Stimulated activated CD4-positive, alpha-beta T cell treated with anti-CD3 and anti-CD28 coated beads, Interleukin-12 subunit alpha, Interleukin-12 subunit beta, amount 100 ng/mL, for 48 hours (primary cell): ENCODE results near the gene TRIM62.

Experiments used
- DNase-seq, 3 donors: peaks; one replicate each; pipeline ENCODE4 v3.0.0-alpha.2; 2020; ENCODE audit warnings: low read depth in 2 of 3, low spot score in 1 of 3

The TRIM62 gene

GRCh38 chr1:33181921-33182341, at the start of gene TRIM62:
Gene TRIM62, minus strand, starts transcription at chr1:33182043. Its CDS starts 611 bp downstream, at chr1:33181432.
- DNase-seq: peak; percentile 22 to 69 (median 52)

GRCh38 chr1:33231166-33231565, 49.3 kb upstream of the TRIM62 start:
- no peak for DNase-seq

- no peak for DNase-seq
These were observed 47.2 kb upstream of the TRIM62 start for GRCh38 chr1:33228935-33229487.

DNA sequence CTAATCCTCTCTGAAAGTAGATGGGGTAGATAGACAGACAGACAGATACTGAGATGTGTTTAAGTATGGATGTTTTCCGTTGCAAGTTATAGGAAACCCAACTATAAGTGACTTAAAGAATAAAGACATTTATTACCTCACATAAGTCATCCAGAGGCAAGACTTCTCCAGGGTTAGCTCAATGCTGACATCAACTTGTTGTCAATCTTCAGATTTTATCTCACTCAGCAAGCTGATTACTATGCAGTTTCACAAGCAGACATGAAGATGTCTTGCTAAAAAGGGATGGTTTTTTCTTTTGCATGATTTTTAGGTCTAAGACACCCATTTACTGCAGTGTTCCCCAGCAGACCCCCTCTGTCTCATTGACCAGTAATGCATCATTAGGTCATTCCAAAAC, 43.7 kb upstream of the TRIM62 start:
- DNase-seq: no peak

- DNase-seq: no peak
These were observed 42.4 kb upstream of the TRIM62 start for GRCh38 chr1:33224166-33224707.

GRCh38 chr1:33222381-33222780, 40.5 kb upstream of the TRIM62 start:
- DNase-seq: no peak

GRCh38 chr1:33221385-33221758, 39.5 kb upstream of the TRIM62 start:
- DNase-seq: no peak

GRCh38 chr1:33220676-33221384, 39.0 kb upstream of the TRIM62 start:
- no peak for DNase-seq

- DNase-seq: no peak
These were observed 38.2 kb upstream of the TRIM62 start for GRCh38 chr1:33219886-33220661.

- DNase-seq: no peak
These were observed 30.1 kb upstream of the TRIM62 start for GRCh38 chr1:33211972-33212371.

DNA sequence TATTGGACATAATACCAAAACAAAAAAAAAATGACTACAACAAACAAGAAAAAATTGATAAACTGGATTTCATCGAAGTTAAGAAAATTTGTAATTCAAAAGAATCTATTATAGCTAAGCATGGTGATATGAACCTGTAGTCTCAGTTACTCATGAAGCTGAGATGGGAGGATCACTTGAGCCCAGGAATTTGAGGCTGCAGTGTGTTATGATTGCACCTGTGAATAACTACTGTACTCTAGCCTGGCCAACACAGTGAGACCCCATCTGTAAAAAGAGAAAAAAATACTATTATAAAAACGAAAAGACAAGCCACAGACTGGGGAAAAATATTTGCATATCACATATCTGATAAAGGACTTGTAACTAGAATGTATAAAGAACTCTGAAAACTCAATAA, 24.5 kb upstream of the TRIM62 start:
- no peak for DNase-seq

GRCh38 chr1:33195556-33195955, 13.7 kb upstream of the TRIM62 start:
- DNase-seq: no peak

GRCh38 chr1:33191731-33192275, 10.0 kb upstream of the TRIM62 start:
- no peak for DNase-seq

DNA sequence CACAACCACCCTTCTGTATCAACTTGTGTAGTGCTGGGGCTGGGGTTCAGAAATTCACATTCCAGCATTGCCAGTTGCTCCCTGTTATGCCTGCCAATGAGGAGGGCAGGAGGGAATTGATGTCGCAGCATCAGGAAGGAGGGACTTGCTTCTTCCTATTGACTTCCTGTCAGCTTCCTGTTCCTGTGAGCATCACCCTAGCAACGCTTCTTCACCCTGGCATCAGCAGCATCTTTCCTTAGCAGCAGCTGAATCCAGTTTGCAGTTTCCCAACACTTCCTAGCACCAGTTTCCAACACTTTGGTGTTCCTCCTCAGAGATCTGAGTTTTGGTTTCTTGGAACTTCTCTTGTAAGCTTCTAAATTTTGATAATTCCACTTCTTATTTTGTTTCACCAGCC, 8.9 kb upstream of the TRIM62 start:
- DNase-seq: no peak

DNA sequence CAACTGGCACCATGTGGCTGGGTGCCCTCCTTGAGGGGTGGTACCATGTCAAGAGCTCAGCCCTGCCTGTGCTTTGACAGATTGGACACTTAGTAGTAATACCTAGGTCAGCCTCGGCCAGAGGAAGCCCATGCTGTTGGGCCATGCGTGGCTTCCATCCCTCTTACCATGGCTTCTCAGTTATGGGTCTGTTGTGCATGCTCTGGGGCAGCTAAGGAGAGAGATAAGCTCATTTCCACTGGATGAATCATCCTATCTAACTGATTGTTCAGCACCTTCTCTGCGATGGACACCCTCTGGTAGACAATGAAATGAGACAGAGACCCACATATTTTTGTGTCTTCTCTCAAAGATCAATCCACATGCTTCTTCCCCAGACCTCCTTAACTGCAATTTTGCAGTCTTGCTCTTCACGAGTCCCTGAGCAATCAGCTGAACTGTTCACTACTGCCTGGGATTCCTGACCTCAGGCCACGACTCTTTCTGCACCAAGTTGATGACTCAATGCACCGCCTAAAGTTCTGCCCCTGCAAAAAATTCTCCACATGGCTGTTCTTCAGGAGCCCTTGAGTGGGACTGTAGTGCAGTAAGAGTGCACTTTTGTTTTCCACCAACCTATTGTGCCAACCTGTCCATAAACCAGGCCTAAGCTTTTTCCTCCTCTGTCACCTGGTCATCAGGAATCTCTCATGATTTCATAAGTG, 6.9 kb upstream of the TRIM62 start:
- DNase-seq: no peak

GRCh38 chr1:33186936-33187335, 5.1 kb upstream of the TRIM62 start:
- DNase-seq: no peak

- no peak for DNase-seq
These were observed 3.7 kb upstream of the TRIM62 start for GRCh38 chr1:33185541-33185940.

GRCh38 chr1:33183306-33183705, 1.5 kb upstream of the TRIM62 start:
- DNase-seq: no peak

- DNase-seq: no peak
These were observed 1.1 kb upstream of the TRIM62 start for GRCh38 chr1:33182896-33183295.

GRCh38 chr1:33182401-33182841, 578 bp upstream of the TRIM62 start:
- no peak for DNase-seq
